Measurements from ENCODE around the gene KCNMB1.
A peak's percentile ranks its signal among the peaks of the same experiment; 100 is the strongest.

KCNMB1 gene

GRCh38 chr5:170425731-170426130, 36.6 kb upstream of the KCNMB1 start:
- no peak for TF ChIP-seq CTCF (IDR thresholded peaks at IDR 0.05; ENCODE audit: low read depth, low read length)
- no peak for DNase-seq (ENCODE audit: extremely low read depth, low read depth)

DNA sequence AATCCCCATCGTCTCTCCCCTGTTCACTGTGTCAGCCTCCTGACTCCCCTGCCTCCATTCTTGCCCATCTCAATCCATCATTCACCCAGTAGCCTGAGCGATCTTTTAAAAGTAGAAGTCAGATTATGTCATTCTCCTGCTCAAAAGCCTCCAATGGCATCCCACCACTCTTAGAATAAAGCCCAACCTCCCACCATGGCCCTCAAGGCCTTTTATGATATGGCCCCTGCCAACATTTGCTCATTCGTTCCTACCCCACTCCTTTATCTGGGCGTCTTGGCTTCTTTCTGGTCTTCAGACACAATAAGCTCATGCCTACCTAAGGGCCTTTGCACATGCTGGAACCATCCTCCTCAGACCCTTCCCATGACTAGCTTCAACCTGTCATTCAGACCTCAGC, 35.5 kb upstream of the KCNMB1 start:
- TF ChIP-seq CTCF (IDR thresholded peaks at IDR 0.05; ENCODE audit: low read depth, low read length) = no peak

DNA sequence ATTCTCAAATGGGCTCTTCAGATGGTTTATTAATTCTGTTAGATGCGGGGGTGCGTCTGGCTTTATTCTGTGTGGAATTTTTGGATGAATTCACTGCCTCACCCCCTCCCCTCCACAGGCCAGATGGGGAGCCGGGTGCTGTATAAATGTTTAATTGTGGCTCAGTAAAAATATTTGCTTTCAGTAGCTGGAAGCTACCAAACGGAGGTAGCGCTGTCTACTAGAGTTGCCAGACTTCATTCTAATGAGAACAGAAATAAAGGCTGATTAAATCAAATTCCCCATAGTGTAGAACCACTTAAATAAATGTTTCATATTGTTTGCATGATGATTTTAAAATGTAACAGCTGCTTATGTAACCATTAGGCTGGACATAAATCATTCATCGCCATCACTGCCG, 34.5 kb upstream of the KCNMB1 start:
- no peak for DNase-seq (ENCODE audit: extremely low read depth, low read depth)

More for the DNA sequence above, 35.5 kb upstream of the KCNMB1 start:
- no peak for DNase-seq (ENCODE audit: extremely low read depth, low read depth)

GRCh38 chr5:170421826-170422225, 32.7 kb upstream of the KCNMB1 start:
- no peak for DNase-seq (ENCODE audit: extremely low read depth, low read depth)
- TF ChIP-seq CTCF (IDR thresholded peaks at IDR 0.05; ENCODE audit: low read depth, low read length) = no peak

More for the DNA sequence above, 34.5 kb upstream of the KCNMB1 start:
- TF ChIP-seq CTCF (IDR thresholded peaks at IDR 0.05; ENCODE audit: low read depth, low read length) = no peak

DNA sequence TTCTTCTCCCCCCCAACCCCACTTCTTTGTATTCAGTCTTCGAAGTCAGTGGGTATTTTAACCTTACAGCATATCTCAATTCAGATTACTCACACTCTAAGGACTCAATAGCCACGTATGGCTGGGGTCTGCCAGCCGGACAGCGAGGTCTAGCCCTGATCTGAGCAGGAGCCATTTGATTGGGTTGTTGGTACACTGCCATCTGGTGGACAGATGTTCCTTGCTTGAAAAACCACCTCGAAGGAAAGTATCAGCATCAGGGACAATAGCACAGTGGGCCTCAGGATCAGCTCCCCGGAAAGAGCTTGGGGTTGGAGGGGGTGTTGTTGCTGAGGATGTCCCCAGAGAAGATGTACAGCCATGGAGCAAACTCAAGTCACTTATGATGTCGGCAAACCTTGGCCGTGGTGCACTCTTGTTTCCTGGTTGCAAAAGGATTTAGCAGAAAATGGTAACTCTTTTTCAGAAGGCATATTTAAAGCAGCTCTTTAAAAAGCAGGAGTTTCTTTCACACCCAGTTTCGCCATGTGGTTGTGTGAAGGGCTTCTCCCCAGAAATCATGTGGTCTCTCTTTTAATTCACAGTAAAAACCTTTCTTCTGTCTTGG, 31.7 kb upstream of the KCNMB1 start:
- peak; percentile 28 for DNase-seq (ENCODE audit: extremely low read depth, low read depth)
- TF ChIP-seq CTCF (IDR thresholded peaks at IDR 0.05; ENCODE audit: low read depth, low read length) = peak; percentile 81

GRCh38 chr5:170419643-170420042, 30.5 kb upstream of the KCNMB1 start:
- no peak for DNase-seq (ENCODE audit: extremely low read depth, low read depth)
- no peak for TF ChIP-seq CTCF (IDR thresholded peaks at IDR 0.05; ENCODE audit: low read depth, low read length)

- TF ChIP-seq CTCF (IDR thresholded peaks at IDR 0.05; ENCODE audit: low read depth, low read length) = no peak
- no peak for DNase-seq (ENCODE audit: extremely low read depth, low read depth)
Observed at GRCh38 chr5:170418736-170419135, 29.6 kb upstream of the KCNMB1 start.

Data from AG09319 (cell line).